Prostate gland (tissue), 2 donors: Measurements from ENCODE around the gene ADI1.

Experiments used
- POLR2A ChIP-seq: fragments of 450-650 bp; IDR thresholded peaks from one replicate; pipeline ENCODE4 v1.6.1; 2016; ENCODE audit warnings: antibody characterized with exemption, mild to moderate bottlenecking
- POLR2AphosphoS5 ChIP-seq: sonication (generic); formaldehyde crosslinking; IDR thresholded peaks from one replicate; pipeline ENCODE4 v1.6.1; 2017; ENCODE audit warnings: antibody characterized with exemption
- TF ChIP-seq, protein P1 (sequence below), 4 experiments: fragments of 200-600 bp in 2 of 4; fragments of 450-650 bp in 2 of 4; sonication (generic) in 2 of 4; IDR thresholded peaks; 1 replicate in 3 of 4; 2 replicates in 1 of 4; pipeline ENCODE4 v1.5.1; 2016 to 2019; ENCODE audit warnings: antibody characterized with exemption in 4 of 4, mild to moderate bottlenecking in 2 of 4, moderate library complexity in 2 of 4

DNA sequence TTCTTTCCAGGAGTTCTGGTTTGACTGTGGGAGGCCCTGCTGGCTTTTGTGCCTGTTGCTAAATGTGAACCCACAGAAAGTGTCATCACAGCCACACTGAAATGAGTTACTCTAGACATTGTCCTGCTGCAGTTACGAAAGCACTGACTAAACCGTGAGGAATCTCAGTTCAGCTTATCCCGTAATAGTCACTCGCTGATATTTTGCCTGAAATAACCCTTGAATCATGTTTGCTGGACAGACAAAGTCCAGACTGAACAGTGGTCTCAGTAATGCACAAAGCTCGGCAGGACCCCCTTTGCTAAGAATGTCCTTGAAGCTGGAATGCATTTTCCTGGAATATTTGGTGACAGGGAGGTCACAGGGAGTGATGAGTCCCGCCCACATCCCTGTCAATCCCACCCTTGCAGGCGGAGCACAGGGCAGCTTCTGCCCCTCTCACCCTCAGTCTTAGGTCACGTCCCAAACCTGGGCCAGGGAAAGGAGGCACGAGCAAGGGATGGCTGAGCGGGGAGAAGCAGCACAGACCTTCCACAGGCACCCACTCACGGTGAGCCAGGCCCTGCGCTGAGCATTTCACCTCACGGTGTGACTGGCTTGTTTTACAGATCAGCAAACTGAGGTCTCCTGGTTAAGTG is 53.4 kb downstream of the ADI1 start:
- TF ChIP-seq, protein P1, sequence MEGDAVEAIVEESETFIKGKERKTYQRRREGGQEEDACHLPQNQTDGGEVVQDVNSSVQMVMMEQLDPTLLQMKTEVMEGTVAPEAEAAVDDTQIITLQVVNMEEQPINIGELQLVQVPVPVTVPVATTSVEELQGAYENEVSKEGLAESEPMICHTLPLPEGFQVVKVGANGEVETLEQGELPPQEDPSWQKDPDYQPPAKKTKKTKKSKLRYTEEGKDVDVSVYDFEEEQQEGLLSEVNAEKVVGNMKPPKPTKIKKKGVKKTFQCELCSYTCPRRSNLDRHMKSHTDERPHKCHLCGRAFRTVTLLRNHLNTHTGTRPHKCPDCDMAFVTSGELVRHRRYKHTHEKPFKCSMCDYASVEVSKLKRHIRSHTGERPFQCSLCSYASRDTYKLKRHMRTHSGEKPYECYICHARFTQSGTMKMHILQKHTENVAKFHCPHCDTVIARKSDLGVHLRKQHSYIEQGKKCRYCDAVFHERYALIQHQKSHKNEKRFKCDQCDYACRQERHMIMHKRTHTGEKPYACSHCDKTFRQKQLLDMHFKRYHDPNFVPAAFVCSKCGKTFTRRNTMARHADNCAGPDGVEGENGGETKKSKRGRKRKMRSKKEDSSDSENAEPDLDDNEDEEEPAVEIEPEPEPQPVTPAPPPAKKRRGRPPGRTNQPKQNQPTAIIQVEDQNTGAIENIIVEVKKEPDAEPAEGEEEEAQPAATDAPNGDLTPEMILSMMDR (IDR thresholded peaks at IDR 0.05) = no peak
- TF ChIP-seq POLR2A (no peak), POLR2AphosphoS5 (no peak)
